Measurements from ENCODE around the gene RAB14. TPM values are rescaled to one million over a fixed set of nuclear protein-coding genes. Genes with fewer than 3 reads are reported as not detected.

RAB14 gene
- total RNA-seq (2022; extraction: Qiagen RNA extraction), result 45.4 to 49.7 TPM (median 46.5 TPM) in 5 replicates

GRCh38 chr9:121201738-121202533, at the start of gene RAB14:
Gene RAB14, minus strand, starts transcription at chr9:121201869. Its CDS starts 8,457 bp downstream, at chr9:121193412.

Other genes starting within 250 kb of the RAB14 start
- 10.6 to 13.3 TPM (median 12.3 TPM) in 5 replicates for gene C5, start 151.6 kb downstream of the RAB14 start, total RNA-seq (2022; extraction: Qiagen RNA extraction)
- 5.1 to 7.3 TPM (median 6.5 TPM) in 5 replicates for gene CNTRL, start 126.9 kb downstream of the RAB14 start, total RNA-seq (2022; extraction: Qiagen RNA extraction)
- 47.8 to 58.0 TPM (median 49.4 TPM) in 5 replicates for gene GSN, start 66.3 kb upstream of the RAB14 start, total RNA-seq (2022; extraction: Qiagen RNA extraction)
- 103 to 153 TPM (median 109 TPM) in 5 replicates for gene STOM, start 168.4 kb upstream of the RAB14 start, total RNA-seq (2022; extraction: Qiagen RNA extraction)

Measured in A549 treated with CORT108297 at 1 μM for 4 hours (cell line).